K562 (cell line): ENCODE results near the gene ASMTL. TPM values are rescaled to one million over a fixed set of nuclear protein-coding genes. Genes with fewer than 3 reads are reported as not detected.

Experiments
- ATAC-seq: fragments of 200-7000 bp; cut with Tn5 transposase; 3 replicates; pipeline ENCODE4 v1.9.1; 2020; ENCODE audit warnings: moderate library complexity
- BruUV-seq: library from RNA; stranded (reverse); fragments of 400-500 nt; replicated peaks from 2 replicates; lab custom pipeline; 2021; lab: Mats Ljungman, UMichigan
- CTCF ChIA-PET: fragments of 300-600 bp; formaldehyde crosslinking; extraction: SDS; loops from one replicate; lab custom pipeline; 2021; ENCODE audit warnings: low intra/inter-chr PET ratio; lab: Yijun Ruan, JAX
- POLR2A ChIA-PET: fragments of 300-600, 350-650 bp; sonication (Branson Sonifier 250); formaldehyde crosslinking; extraction: SDS; loops from one replicate; lab custom pipeline; 2021; ENCODE audit warnings: antibody characterized with exemption, inconsistent platforms; lab: Yijun Ruan, JAX
- DNase-seq, 4 experiments: peaks; one replicate each; pipeline versions ENCODE4 v3.0.0 to v3.0.0-alpha.2; 2011 to 2018; ENCODE audit warnings: low spot score in 3 of 4, mixed read lengths in 3 of 4; ENCODE audit errors: extremely low read depth in 1 of 4
- FAIRE-seq: peaks from 2 replicates; lab custom pipeline; 2011; peaks lifted over from hg19 to GRCh38; lab: Jason Lieb, UNC
- H2AFZ ChIP-seq: 2 replicates; pipeline ENCODE4 v1.6.0; 2011; ENCODE audit warnings: low read depth, low read length, control low read depth, inconsistent platforms
- H3K27ac ChIP-seq: fragments of 200-600 bp; 3 replicates; pipeline ENCODE4 v1.8.0; 2011; ENCODE audit warnings: low read depth, mild to moderate bottlenecking, control low read depth, inconsistent platforms, low read length, moderate library complexity, mixed read lengths; ENCODE audit errors: extremely low read depth
- H3K27me3 ChIP-seq, 2 experiments: fragments of 300-600 bp in 1 of 2; 2 replicates in 1 of 2; 3 replicates in 1 of 2; pipeline versions ENCODE4 v1.6.0 to v1.8.0; 2011; ENCODE audit warnings: inconsistent platforms in 2 of 2, low read length in 2 of 2, mild to moderate bottlenecking in 1 of 2, mixed read lengths in 1 of 2, moderate library complexity in 1 of 2; ENCODE audit not compliant: control insufficient read depth in 2 of 2, insufficient read depth in 2 of 2
- H3K36me3 ChIP-seq: fragments of 300-600 bp; 3 replicates; pipeline ENCODE4 v1.8.0; 2011; ENCODE audit warnings: mild to moderate bottlenecking, low read length, inconsistent platforms; ENCODE audit not compliant: control insufficient read depth, insufficient read depth
- H3K4me1 ChIP-seq, 2 experiments: fragments of 200-600 bp in 1 of 2; replicated peaks in 1 of 2; 2 replicates in 1 of 2; 3 replicates in 1 of 2; pipeline versions ENCODE4 v1.5.1 to v1.8.0; 2011; ENCODE audit warnings: inconsistent platforms in 2 of 2, low read length in 2 of 2, mild to moderate bottlenecking in 1 of 2, mixed read lengths in 1 of 2, moderate library complexity in 1 of 2; ENCODE audit not compliant: control insufficient read depth in 2 of 2, insufficient read depth in 2 of 2
- H3K4me2 ChIP-seq: 2 replicates; pipeline ENCODE4 v1.6.1; 2011; ENCODE audit warnings: low read length, control low read depth, inconsistent platforms, mixed read lengths; ENCODE audit not compliant: insufficient read depth
- H3K4me3 ChIP-seq: fragments of 200-600 bp; sonication (generic), shearing (Covaris generic); 2 replicates; pipeline ENCODE4 v1.5.1; 2016; ENCODE audit warnings: control low read depth, inconsistent platforms
- H3K79me2 ChIP-seq: fragments of 200-600 bp; 3 replicates; pipeline ENCODE4 v1.8.0; 2011; ENCODE audit warnings: low read length, inconsistent platforms; ENCODE audit not compliant: control insufficient read depth, insufficient read depth
- H3K9ac ChIP-seq, 2 experiments: 2 replicates each; pipeline versions ENCODE4 v1.6.0 to v1.6.1; 2011; ENCODE audit warnings: low read depth in 2 of 2, low read length in 2 of 2, control low read depth in 1 of 2, inconsistent platforms in 1 of 2, mild to moderate bottlenecking in 1 of 2, mixed read lengths in 1 of 2; ENCODE audit not compliant: insufficient read depth in 1 of 2
- H3K9me1 ChIP-seq: one replicate; pipeline ENCODE4 v1.6.0; 2011; ENCODE audit warnings: inconsistent platforms, mild to moderate bottlenecking, low read length, moderate library complexity; ENCODE audit not compliant: control insufficient read depth, insufficient read depth
- H3K9me3 ChIP-seq: replicated peaks from 2 replicates; pipeline ENCODE4 v1.5.1; 2011; ENCODE audit warnings: low read depth, low read length, inconsistent platforms; ENCODE audit not compliant: control insufficient read depth, insufficient read depth
- H4K20me1 ChIP-seq: replicated peaks from 2 replicates; pipeline ENCODE4 v1.6.1; 2011; ENCODE audit warnings: low read length, inconsistent platforms, mixed read lengths; ENCODE audit not compliant: control insufficient read depth, insufficient read depth
- NCOA4 ChIP-seq: fragments of 450-650 bp; IDR thresholded peaks from 2 replicates; pipeline ENCODE4 v1.6.1; 2018; ENCODE audit warnings: mild to moderate bottlenecking; ENCODE audit not compliant: partially characterized antibody
- POLR2G ChIP-seq: fragments of 200-400 bp; formaldehyde crosslinking; IDR thresholded peaks from 2 replicates; pipeline ENCODE4 v1.6.1; 2017; ENCODE audit warnings: low read depth, mild to moderate bottlenecking, antibody characterized with exemption, low read length, moderate library complexity
- TOE1 ChIP-seq, 2 experiments: fragments of 450-650 bp in 1 of 2; sonication (generic) in 1 of 2; formaldehyde crosslinking in 1 of 2; IDR thresholded peaks; 2 replicates each; pipeline versions ENCODE4 v1.7.1 to v1.8.0; 2016 to 2022; ENCODE audit warnings: borderline replicate concordance in 2 of 2, mild to moderate bottlenecking in 2 of 2, antibody characterized with exemption in 1 of 2, inconsistent platforms in 1 of 2, low read depth in 1 of 2, missing genetic modification reagents in 1 of 2, moderate library complexity in 1 of 2
- WGBS: fragments of 100-300 bp; shearing (Covaris generic); methylation state at CpG from one replicate; pipeline ENCODE4 v1.1.6; 2016; ENCODE audit warnings: low coverage, mixed read lengths; ENCODE audit not compliant: insufficient coverage; ENCODE audit errors: missing lambda C conversion rate; 5-methylcytosine and 5-hydroxymethylcytosine counted together
- in situ Hi-C: fragments of 300-500 bp; cut with MboI; formaldehyde crosslinking; loops from 4 replicates; pipeline ENCODE4 v1.15.0; 2018; ENCODE audit warnings: inconsistent platforms, mixed read lengths
- intact Hi-C: fragments of 100-400 bp; cut with micrococcal nuclease; formaldehyde crosslinking; loops from 2 replicates; pipeline ENCODE4 v1.14.2; 2022
- polyA plus RNA-seq, 8 experiments: library from polyadenylated mRNA; depleted of rRNA in 4 of 8; stranded (reverse) in 5 of 8; unstranded in 3 of 8; fragments of >200 nt; fragmentation: Nextera tagmentation in 2 of 8; fragmentation: Illumina TruSeq in 1 of 8; extraction: Ambion mirVana in 2 of 8; extraction: Trizol in 1 of 8; gene quantifications; 2 replicates each; pipeline versions ENCODE4 v1.2.1 to v1.2.3, GENCODE V29; 2011 to 2014; ENCODE audit warnings: inconsistent platforms in 1 of 8, missing spikeins in 1 of 8
- total RNA-seq, 7 experiments: library from RNA; depleted of rRNA in 6 of 7; stranded (reverse); fragments of >200 nt in 6 of 7; fragmentation: Illumina TruSeq in 2 of 7; extraction: Trizol in 2 of 7; gene quantifications; 2 replicates each; pipeline versions ENCODE4 v1.2.1 to v1.2.3, GENCODE V29; 2011 to 2021; ENCODE audit warnings: low replicate concordance in 1 of 7

ASMTL gene
- total and polyA plus RNA-seq, 9 of the 15 experiments (the other 6 are each of a cell fraction or from before 2014, with no cell fraction given), result 0.56 to 20.6 (median 7.6) TPM

DNA sequence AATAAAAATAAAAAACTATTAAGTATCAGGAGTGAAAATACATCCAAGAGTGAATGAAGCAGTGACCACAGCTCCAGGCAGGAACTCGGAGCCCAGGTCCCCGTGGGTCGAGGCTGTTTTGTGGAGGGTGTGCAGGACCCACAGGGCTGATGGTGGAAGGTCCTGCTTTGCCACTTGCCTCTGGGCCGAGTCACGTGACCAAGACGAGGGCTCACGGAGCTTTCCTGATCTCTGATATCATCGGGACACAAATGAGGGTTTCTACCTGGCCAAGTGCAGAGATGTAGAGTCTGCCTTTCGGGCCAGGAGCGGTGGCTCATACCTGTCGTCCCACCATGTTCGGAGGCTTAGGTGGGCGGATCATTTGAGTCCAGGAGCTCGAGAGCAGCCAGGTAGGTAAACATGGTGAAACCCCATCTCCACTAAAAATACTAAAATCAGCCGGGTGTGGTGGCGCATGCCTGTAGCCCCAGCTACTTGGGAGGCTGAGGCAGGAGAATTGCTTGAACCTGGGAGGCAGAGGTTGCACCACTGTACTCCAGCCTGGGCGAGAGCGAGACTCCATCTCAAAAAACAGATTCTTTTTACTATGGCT is 68.0 kb downstream of the ASMTL start (continued):
- peak; percentile 81 for TF ChIP-seq TOE1 (IDR thresholded peaks at IDR 0.05; ENCODE audit: borderline replicate concordance)
- no peak for TF ChIP-seq TOE1 (CRISPR knock-in tag; IDR thresholded peaks at IDR 0.05; ENCODE audit: borderline replicate concordance, low read depth)

DNA sequence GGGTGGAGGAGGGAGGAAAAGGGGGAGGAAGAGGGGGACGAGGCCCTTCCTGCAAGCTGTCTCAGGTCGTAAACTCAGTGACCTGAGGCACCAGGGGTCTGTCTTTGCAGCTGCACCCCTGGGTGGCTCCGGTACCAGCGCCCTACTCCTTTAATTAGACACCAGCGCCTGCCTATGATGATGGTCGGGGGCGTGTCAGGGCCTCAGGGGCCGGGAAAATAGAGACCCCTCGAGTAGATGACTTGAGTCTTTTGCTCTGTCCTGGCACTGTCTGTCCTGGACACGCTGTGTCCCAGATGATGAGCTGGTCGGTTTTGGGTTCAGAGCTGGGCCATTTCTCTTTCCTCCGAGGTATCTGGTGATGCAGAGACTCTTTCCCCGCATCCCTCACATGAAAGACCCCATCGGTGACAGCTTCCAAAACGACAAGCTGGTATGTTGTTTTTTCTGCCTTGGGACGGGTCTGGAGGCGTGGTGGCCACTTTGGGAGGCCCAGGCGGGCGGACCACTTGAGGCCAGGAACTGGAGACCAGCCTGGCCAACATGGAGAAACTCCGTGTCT is 72.0 kb downstream of the ASMTL start:
- Histone ChIP-seq H4K20me1 (0 out of 2 replicates have a peak, but pooled peaks cover 4% of the 10 kb centered on the region), H3K27me3 (no peaks in the 10 kb centered on the region), H3K4me2 (no peak overlapping the region), H2AFZ (no peak overlapping the region), H3K27ac (no peak overlapping the region), H3K4me3 (no peak overlapping the region), H3K36me3 (peaks cover 13% of the 10 kb centered on the region), H3K79me2 (no peaks in the 10 kb centered on the region), H3K4me1 (peaks cover 7 to 26% of the 10 kb centered on the region in 2 experiments; a peak in 3 of 5 replicates), H3K9me3 (no peaks in the 10 kb centered on the region), H3K9me1 (no peaks in the 10 kb centered on the region), H3K9ac (no peak overlapping the region)
- TF ChIP-seq NCOA4, result no peak
- peak; percentile 76; the same call in 1 of the 2 replicates for TF ChIP-seq POLR2G
- ATAC-seq (no peak), FAIRE-seq (no peak), DNase-seq (peak in 1 of 4 experiments; percentile 16)
- in situ Hi-C loops (no loop called here), intact Hi-C loops (no loop called here)
- CTCF ChIA-PET, result no interaction called here
- 14% methylated on average over 9 of the region's 20 CpGs for WGBS
- BruUV-seq, result no TSS peak
- POLR2A ChIA-PET, result no interaction called here
